DMS153 treated with DMSO at 0.1 percent for 48 hours (cell line): ENCODE measurements around the gene DENND5B.
"Not testable (repeated sequence)": the region's sequence is repeated elsewhere in the genome, so short reads cannot be mapped to it uniquely, and the experiment has no call there.

ENCODE experiments used
- DNase-seq: peaks from one replicate; lab custom pipeline; 2025; ENCODE audit not compliant: unreplicated experiment; lab: John Stamatoyannopoulos, UW

Gene DENND5B

GRCh38 chr12:31594681-31595080, 3.7 kb upstream of the DENND5B start:
- DNase-seq: no peak

GRCh38 chr12:31591380-31591901, 505 bp upstream of the DENND5B start:
- DNase-seq: no peak

GRCh38 chr12:31589904-31590641, 863 bp downstream of the DENND5B start:
- peak; percentile 38 for DNase-seq

- peak; percentile 38 for DNase-seq
Observed at GRCh38 chr12:31589598-31589903, 1.4 kb downstream of the DENND5B start.

GRCh38 chr12:31588976-31589375, 2.0 kb downstream of the DENND5B start:
- no peak for DNase-seq

GRCh38 chr12:31586728-31587127, 4.2 kb downstream of the DENND5B start:
- DNase-seq: no peak

GRCh38 chr12:31585895-31586294, 5.0 kb downstream of the DENND5B start:
- DNase-seq: no peak

GRCh38 chr12:31585271-31585670, 5.7 kb downstream of the DENND5B start:
- DNase-seq: no peak

- DNase-seq: no peak
Observed at GRCh38 chr12:31584782-31585181, 6.2 kb downstream of the DENND5B start.

- no peak for DNase-seq
Observed at GRCh38 chr12:31583878-31584277, 7.1 kb downstream of the DENND5B start.

GRCh38 chr12:31582155-31582554, 8.8 kb downstream of the DENND5B start:
- no peak for DNase-seq

GRCh38 chr12:31578632-31579031, 12.3 kb downstream of the DENND5B start:
- DNase-seq: no peak

GRCh38 chr12:31574803-31575575, 15.9 kb downstream of the DENND5B start:
- DNase-seq: no peak

GRCh38 chr12:31574367-31574766, 16.6 kb downstream of the DENND5B start:
- not testable (repeated sequence) for DNase-seq

GRCh38 chr12:31572900-31573600, 17.9 kb downstream of the DENND5B start:
- DNase-seq: no peak

- no peak for DNase-seq
Observed at GRCh38 chr12:31570880-31571279, 20.1 kb downstream of the DENND5B start.

GRCh38 chr12:31569517-31569916, 21.4 kb downstream of the DENND5B start:
- DNase-seq: not testable (repeated sequence)

- no peak for DNase-seq
Observed at GRCh38 chr12:31568498-31568897, 22.4 kb downstream of the DENND5B start.

- no peak for DNase-seq
Observed at GRCh38 chr12:31567029-31567428, 23.9 kb downstream of the DENND5B start.

- DNase-seq: no peak
Observed at GRCh38 chr12:31566547-31566946, 24.4 kb downstream of the DENND5B start.

GRCh38 chr12:31562594-31563328, 28.2 kb downstream of the DENND5B start:
- DNase-seq: no peak
